H9 (cell line): ENCODE data around the gene FAM161A. TPM values are rescaled to one million over a fixed set of nuclear protein-coding genes. Genes with fewer than 3 reads are reported as not detected.
"Not testable (repeated sequence)": the region's sequence is repeated elsewhere in the genome, so short reads cannot be mapped to it uniquely, and the experiment has no call there.

ENCODE experiments used
- DNase-seq: peaks from one replicate; pipeline ENCODE4 v3.0.0-alpha.2; 2017
- H2AFZ ChIP-seq: one replicate; pipeline ENCODE4 v1.6.1; 2013; ENCODE audit warnings: mild to moderate bottlenecking, low read length, control low read depth, moderate library complexity
- H2AK5ac ChIP-seq: 2 replicates; pipeline ENCODE4 v1.6.1; 2013; ENCODE audit warnings: low read length, control low read depth, mixed read lengths; ENCODE audit not compliant: insufficient read length
- H2BK120ac ChIP-seq: one replicate; pipeline ENCODE4 v1.6.1; 2013; ENCODE audit warnings: low read depth, mild to moderate bottlenecking, low read length, control low read depth, inconsistent platforms; ENCODE audit not compliant: poor library complexity, severe bottlenecking
- H2BK12ac ChIP-seq: 2 replicates; pipeline ENCODE4 v1.6.1; 2013; ENCODE audit warnings: low read length, control low read depth, mixed read lengths, low read depth; ENCODE audit not compliant: insufficient read length
- H2BK15ac ChIP-seq: 2 replicates; pipeline ENCODE4 v1.6.1; 2013; ENCODE audit warnings: low read depth, low read length, control low read depth
- H2BK20ac ChIP-seq: one replicate; pipeline ENCODE4 v1.6.1; 2013; ENCODE audit warnings: low read depth, mild to moderate bottlenecking, low read length, control low read depth, inconsistent platforms; ENCODE audit not compliant: poor library complexity, severe bottlenecking
- H2BK5ac ChIP-seq: 2 replicates; pipeline ENCODE4 v1.6.1; 2013; ENCODE audit warnings: low read length, control low read depth, mixed read lengths; ENCODE audit not compliant: insufficient read length
- H3K14ac ChIP-seq: 2 replicates; pipeline ENCODE4 v1.6.1; 2013; ENCODE audit warnings: low read length, control low read depth; ENCODE audit not compliant: insufficient read depth
- H3K18ac ChIP-seq: 2 replicates; pipeline ENCODE4 v1.6.1; 2013; ENCODE audit warnings: low read depth, mild to moderate bottlenecking, mixed read lengths, low read length, control low read depth; ENCODE audit not compliant: insufficient read length
- H3K23ac ChIP-seq: 2 replicates; pipeline ENCODE4 v1.6.1; 2013; ENCODE audit warnings: low read length, control low read depth, mixed read lengths, low read depth; ENCODE audit not compliant: insufficient read length
- H3K23me2 ChIP-seq: 2 replicates; pipeline ENCODE4 v1.6.1; 2013; ENCODE audit warnings: low read depth, mild to moderate bottlenecking, mixed read lengths, low read length, control low read depth; ENCODE audit not compliant: insufficient read length, poor library complexity, severe bottlenecking
- H3K27ac ChIP-seq: 2 replicates; pipeline ENCODE4 v1.5.1; 2013; ENCODE audit warnings: low read length, control low read depth, mixed read lengths, low read depth; ENCODE audit not compliant: insufficient read length
- H3K27me3 ChIP-seq: 2 replicates; pipeline ENCODE4 v1.6.1; 2013; ENCODE audit warnings: low read length, control low read depth, inconsistent platforms; ENCODE audit not compliant: insufficient read depth
- H3K4ac ChIP-seq: 2 replicates; pipeline ENCODE4 v1.6.1; 2013; ENCODE audit warnings: low read depth, mild to moderate bottlenecking, control low read depth, inconsistent platforms, low read length, moderate library complexity
- H3K4me1 ChIP-seq: 2 replicates; pipeline ENCODE4 v1.6.1; 2013; ENCODE audit warnings: low read length, control low read depth, inconsistent platforms; ENCODE audit not compliant: insufficient read depth
- H3K4me2 ChIP-seq: 2 replicates; pipeline ENCODE4 v1.6.1; 2013; ENCODE audit warnings: low read length, control low read depth, mixed read lengths; ENCODE audit not compliant: insufficient read length, insufficient read depth
- H3K56ac ChIP-seq: 2 replicates; pipeline ENCODE4 v1.6.1; 2013; ENCODE audit warnings: low read depth, mild to moderate bottlenecking, mixed read lengths, low read length, control low read depth; ENCODE audit not compliant: insufficient read length
- H3K79me1 ChIP-seq: 2 replicates; pipeline ENCODE4 v1.6.1; 2013; ENCODE audit warnings: low read depth, mild to moderate bottlenecking, moderate library complexity, low read length, control low read depth, inconsistent platforms; ENCODE audit not compliant: insufficient read depth, poor library complexity, severe bottlenecking
- H3K79me2 ChIP-seq: 2 replicates; pipeline ENCODE4 v1.6.1; 2013; ENCODE audit warnings: low read length, control low read depth, inconsistent platforms; ENCODE audit not compliant: insufficient read depth
- H3K9ac ChIP-seq: 2 replicates; pipeline ENCODE4 v1.6.1; 2013; ENCODE audit warnings: low read length, control low read depth, mixed read lengths; ENCODE audit not compliant: insufficient read length; ENCODE audit errors: extremely low read depth
- H3K9me3 ChIP-seq: one replicate; pipeline ENCODE4 v1.6.1; 2013; ENCODE audit warnings: low read depth, low read length, inconsistent platforms; ENCODE audit not compliant: control insufficient read depth
- H3T11ph ChIP-seq: one replicate; pipeline ENCODE4 v1.6.1; 2013; ENCODE audit warnings: mild to moderate bottlenecking, low read length, control low read depth, inconsistent platforms
- H4K20me1 ChIP-seq: one replicate; pipeline ENCODE4 v1.6.1; 2013; ENCODE audit not compliant: control insufficient read depth, insufficient read length, insufficient read depth
- H4K5ac ChIP-seq: 2 replicates; pipeline ENCODE4 v1.6.1; 2013; ENCODE audit warnings: low read depth, mild to moderate bottlenecking, mixed read lengths, low read length, control low read depth; ENCODE audit not compliant: insufficient read length
- H4K8ac ChIP-seq: replicated peaks from 2 replicates; pipeline ENCODE4 v1.6.1; 2013; ENCODE audit warnings: low read length, control low read depth, mixed read lengths, low read depth; ENCODE audit not compliant: insufficient read length
- H4K91ac ChIP-seq: 2 replicates; pipeline ENCODE4 v1.6.1; 2013; ENCODE audit warnings: low read depth, mild to moderate bottlenecking, moderate library complexity, mixed read lengths, low read length, control low read depth; ENCODE audit not compliant: insufficient read length
- H3K27ac Mint-ChIP-seq, 3 experiments: 2 replicates in 2 of 3; 3 replicates in 1 of 3; pipeline ENCODE4 v1.8.0; 2020 to 2021; ENCODE audit warnings: mixed read lengths in 3 of 3, mild to moderate bottlenecking in 1 of 3, moderate library complexity in 1 of 3
- H3K27me3 Mint-ChIP-seq: 2 replicates; pipeline ENCODE4 v1.8.0; 2021; ENCODE audit warnings: low read depth, mild to moderate bottlenecking, moderate library complexity, mixed read lengths
- H3K36me3 Mint-ChIP-seq, 3 experiments: 2 replicates in 2 of 3; 3 replicates in 1 of 3; pipeline ENCODE4 v1.8.0; 2020 to 2021; ENCODE audit warnings: low read depth in 3 of 3, mixed read lengths in 3 of 3; ENCODE audit not compliant: insufficient read depth in 1 of 3
- H3K4me1 Mint-ChIP-seq, 2 experiments: 2 replicates each; pipeline ENCODE4 v1.8.0; 2020; ENCODE audit warnings: mixed read lengths in 2 of 2
- H3K4me3 Mint-ChIP-seq, 2 experiments: 2 replicates in 1 of 2; 3 replicates in 1 of 2; pipeline ENCODE4 v1.8.0; 2020 to 2021; ENCODE audit warnings: mild to moderate bottlenecking in 2 of 2, mixed read lengths in 2 of 2, moderate library complexity in 1 of 2
- H3K9me3 Mint-ChIP-seq, 2 experiments: 2 replicates in 1 of 2; 3 replicates in 1 of 2; pipeline ENCODE4 v1.8.0; 2020; ENCODE audit warnings: mild to moderate bottlenecking in 2 of 2, mixed read lengths in 2 of 2, moderate library complexity in 1 of 2
- WGBS: extraction: QIAGEN DNeasy Blood & Tissue Kit; methylation state at CpG from one replicate; pipeline ENCODE4 v1.1.7; 2013; ENCODE audit warnings: missing lambda C conversion rate, low lambda C conversion rate, mixed read lengths; ENCODE audit not compliant: insufficient read length; ENCODE audit errors: extremely low coverage; 5-methylcytosine and 5-hydroxymethylcytosine counted together
- total RNA-seq: library from RNA; stranded (reverse); gene quantifications from 2 replicates; pipeline ENCODE4 v1.2.1, GENCODE V29; 2021
- TF ChIP-seq, protein P1 (sequence below): fragments of 200-600 bp; sonication (generic); conservative IDR thresholded peaks from 3 replicates; pipeline ENCODE4 v1.8.0; 2021; ENCODE audit warnings: antibody characterized with exemption, mild to moderate bottlenecking

FAM161A gene
- total RNA-seq, 1 experiment from 2014 or later, result 15.8 TPM

DNA sequence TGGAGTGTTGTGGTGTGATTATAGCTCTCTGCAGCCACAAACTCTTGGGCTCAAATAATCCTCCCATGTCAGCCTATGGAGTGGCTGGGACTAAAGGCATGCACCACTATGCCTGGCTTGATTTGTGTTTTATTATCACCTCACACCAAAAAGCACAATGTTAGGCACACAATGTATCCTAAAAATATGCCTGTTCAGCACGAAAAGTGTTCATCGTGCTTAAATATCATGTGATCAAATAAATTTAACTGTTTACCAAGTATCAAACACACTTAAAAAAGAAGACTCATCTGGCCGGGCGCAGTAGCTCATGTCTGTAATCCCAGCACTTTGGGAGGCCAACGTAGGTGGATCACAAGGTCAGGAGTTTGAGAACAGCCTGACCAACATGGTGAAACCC, 29.0 kb upstream of the FAM161A start:
- Histone ChIP-seq H3K14ac (no peak overlapping the region), H3K27me3 (no peaks in the 10 kb centered on the region), H3K9me3 (no peaks in the 10 kb centered on the region), H4K20me1 (no peaks in the 10 kb centered on the region), H4K91ac (no peak overlapping the region), H3K18ac (no peak overlapping the region), H3K79me1 (peaks cover 3% of the 10 kb centered on the region), H3K23ac (no peak overlapping the region), H4K5ac (no peak overlapping the region), H2AFZ (no peak overlapping the region), H2BK15ac (no peak overlapping the region), H3K4ac (no peak overlapping the region), H4K8ac (no peak overlapping the region), H3T11ph (no peak overlapping the region), H3K9ac (no peak overlapping the region), H2BK20ac (no peak overlapping the region), H3K23me2 (peaks cover 6% of the 10 kb centered on the region), H2BK5ac (no peak overlapping the region), H3K27ac (no peak overlapping the region), H3K56ac (no peak overlapping the region), H2BK120ac (no peak overlapping the region), H2AK5ac (no peak overlapping the region), H3K79me2 (peaks cover 24% of the 10 kb centered on the region), H3K4me2 (no peak overlapping the region), H3K4me1 (no peaks in the 10 kb centered on the region), H2BK12ac (no peak overlapping the region)
- H3K9me3 Mint-ChIP-seq, result no peaks in the 10 kb centered on the region
- DNase-seq, result no peak
- no peaks in the 10 kb centered on the region for H3K27me3 Mint-ChIP-seq
- H3K27ac Mint-ChIP-seq, result no peak overlapping the region
- WGBS, result no CpG with 5 or more reads among the region's 5 CpGs
- peaks cover 9 to 13% of the 10 kb centered on the region in 2 experiments for H3K4me1 Mint-ChIP-seq
- TF ChIP-seq, protein P1, sequence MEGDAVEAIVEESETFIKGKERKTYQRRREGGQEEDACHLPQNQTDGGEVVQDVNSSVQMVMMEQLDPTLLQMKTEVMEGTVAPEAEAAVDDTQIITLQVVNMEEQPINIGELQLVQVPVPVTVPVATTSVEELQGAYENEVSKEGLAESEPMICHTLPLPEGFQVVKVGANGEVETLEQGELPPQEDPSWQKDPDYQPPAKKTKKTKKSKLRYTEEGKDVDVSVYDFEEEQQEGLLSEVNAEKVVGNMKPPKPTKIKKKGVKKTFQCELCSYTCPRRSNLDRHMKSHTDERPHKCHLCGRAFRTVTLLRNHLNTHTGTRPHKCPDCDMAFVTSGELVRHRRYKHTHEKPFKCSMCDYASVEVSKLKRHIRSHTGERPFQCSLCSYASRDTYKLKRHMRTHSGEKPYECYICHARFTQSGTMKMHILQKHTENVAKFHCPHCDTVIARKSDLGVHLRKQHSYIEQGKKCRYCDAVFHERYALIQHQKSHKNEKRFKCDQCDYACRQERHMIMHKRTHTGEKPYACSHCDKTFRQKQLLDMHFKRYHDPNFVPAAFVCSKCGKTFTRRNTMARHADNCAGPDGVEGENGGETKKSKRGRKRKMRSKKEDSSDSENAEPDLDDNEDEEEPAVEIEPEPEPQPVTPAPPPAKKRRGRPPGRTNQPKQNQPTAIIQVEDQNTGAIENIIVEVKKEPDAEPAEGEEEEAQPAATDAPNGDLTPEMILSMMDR, result no peak
- H3K36me3 Mint-ChIP-seq, result peaks cover 49 to 92% (median 86%) of the 10 kb centered on the region in 3 experiments
- H3K4me3 Mint-ChIP-seq, result no peak overlapping the region

DNA sequence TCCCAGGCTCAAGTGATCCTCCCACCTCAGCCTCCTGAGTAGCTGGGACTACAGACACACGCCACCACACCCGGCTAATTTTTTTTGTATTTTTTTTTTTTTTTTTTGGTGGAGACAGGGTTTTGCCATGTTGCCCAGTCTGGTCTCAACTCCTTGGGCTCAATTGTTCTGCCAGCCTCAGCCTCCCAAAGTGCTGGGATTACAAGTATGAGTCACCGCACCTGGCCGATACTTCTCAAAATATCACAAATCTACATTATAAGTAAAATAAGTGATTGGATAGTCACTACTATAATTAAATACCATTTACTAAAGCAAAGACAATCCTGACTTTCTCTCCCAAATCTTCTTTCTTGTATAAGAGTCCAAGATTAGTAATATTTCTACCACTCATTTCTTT, 25.5 kb upstream of the FAM161A start:
- H3K27ac Mint-ChIP-seq, result peak overlapping the region in 1 of 3 experiments; percentile 51; a peak in 1 of 7 replicates
- H3K36me3 Mint-ChIP-seq, result peaks cover 52 to 94% (median 87%) of the 10 kb centered on the region in 3 experiments; a peak in 6 of 7 replicates
- WGBS, result no CpG with 5 or more reads among the region's 4 CpGs

More for the DNA sequence above, 25.5 kb upstream of the FAM161A start:
- H3K56ac ChIP-seq, H2AFZ ChIP-seq, H3T11ph ChIP-seq, H3K27ac ChIP-seq, H4K20me1 ChIP-seq, H2BK15ac ChIP-seq, H3K4me2 ChIP-seq, H3K14ac ChIP-seq, H2BK120ac ChIP-seq, H3K9me3 Mint-ChIP-seq, H3K4me1 Mint-ChIP-seq, H3K4ac ChIP-seq, H3K27me3 Mint-ChIP-seq, H2BK5ac ChIP-seq, H2BK20ac ChIP-seq, DNase-seq, H2AK5ac ChIP-seq, H3K4me1 ChIP-seq, H3K23me2 ChIP-seq, H3K27me3 ChIP-seq, H4K8ac ChIP-seq, H4K5ac ChIP-seq, H3K4me3 Mint-ChIP-seq, H3K9me3 ChIP-seq, H3K9ac ChIP-seq, H3K23ac ChIP-seq, H4K91ac ChIP-seq, H2BK12ac ChIP-seq, H3K18ac ChIP-seq, H3K79me2 ChIP-seq, H3K79me1 ChIP-seq: not testable (repeated sequence)
